Stromal cell of bone marrow (primary cell): Measurements from ENCODE around the gene PTPRD.

Experiments used
- DNase-seq: peaks from one replicate; pipeline ENCODE4 v3.0.0-alpha.2; 2012; ENCODE audit warnings: low read depth

Gene PTPRD

GRCh38 chr9:9753266-9753665 is 859.5 kb downstream of the PTPRD start:
- no peak for DNase-seq

GRCh38 chr9:9752722-9753121 is 860.1 kb downstream of the PTPRD start:
- no peak for DNase-seq

GRCh38 chr9:9751996-9752395 is 860.8 kb downstream of the PTPRD start:
- DNase-seq = no peak

- no peak for DNase-seq
Measured at GRCh38 chr9:9750719-9751118, 862.1 kb downstream of the PTPRD start.

- DNase-seq = no peak
Measured at GRCh38 chr9:9749591-9749990, 863.2 kb downstream of the PTPRD start.

GRCh38 chr9:9747787-9748186 is 865.0 kb downstream of the PTPRD start:
- no peak for DNase-seq

- DNase-seq = no peak
Measured at GRCh38 chr9:9746826-9747225, 866.0 kb downstream of the PTPRD start.

GRCh38 chr9:9743822-9744221 is 869.0 kb downstream of the PTPRD start:
- no peak for DNase-seq

- no peak for DNase-seq
Measured at GRCh38 chr9:9730174-9730573, 882.6 kb downstream of the PTPRD start.

GRCh38 chr9:9729082-9729481 is 883.7 kb downstream of the PTPRD start:
- DNase-seq = no peak

GRCh38 chr9:9719373-9720112 is 893.3 kb downstream of the PTPRD start:
- DNase-seq = no peak

GRCh38 chr9:9718691-9719090 is 894.1 kb downstream of the PTPRD start:
- DNase-seq = no peak

- DNase-seq = no peak
Measured at GRCh38 chr9:9679433-9679832, 933.4 kb downstream of the PTPRD start.

- DNase-seq = no peak
Measured at GRCh38 chr9:9674461-9674860, 938.3 kb downstream of the PTPRD start.

GRCh38 chr9:9670454-9670853 is 942.3 kb downstream of the PTPRD start:
- no peak for DNase-seq

- no peak for DNase-seq
Measured at GRCh38 chr9:9645006-9645405, 967.8 kb downstream of the PTPRD start.

- DNase-seq = no peak
Measured at GRCh38 chr9:9631284-9631683, 981.5 kb downstream of the PTPRD start.

- DNase-seq = no peak
Measured at GRCh38 chr9:9625248-9625647, 987.6 kb downstream of the PTPRD start.

- DNase-seq = no peak
Measured at GRCh38 chr9:9623506-9623905, 989.3 kb downstream of the PTPRD start.

- no peak for DNase-seq
Measured at GRCh38 chr9:9621355-9621940, 991.4 kb downstream of the PTPRD start.

GRCh38 chr9:9620736-9621135 is 992.1 kb downstream of the PTPRD start:
- no peak for DNase-seq

- DNase-seq = no peak
Measured at GRCh38 chr9:9615086-9615485, 997.7 kb downstream of the PTPRD start.

GRCh38 chr9:9614607-9615006 is 998.2 kb downstream of the PTPRD start:
- no peak for DNase-seq

- DNase-seq = no peak
Measured at GRCh38 chr9:9612755-9613154, 1000.0 kb downstream of the PTPRD start.
